ENCODE measurements around the gene SLC16A12. TPM values are rescaled to one million over a fixed set of nuclear protein-coding genes. Genes with fewer than 3 reads are reported as not detected.

The SLC16A12 gene
- total RNA-seq, 3 donors from 2014 or later (not counting 1 experiment from before 2014, with no cell fraction given) = not detected

DNA sequence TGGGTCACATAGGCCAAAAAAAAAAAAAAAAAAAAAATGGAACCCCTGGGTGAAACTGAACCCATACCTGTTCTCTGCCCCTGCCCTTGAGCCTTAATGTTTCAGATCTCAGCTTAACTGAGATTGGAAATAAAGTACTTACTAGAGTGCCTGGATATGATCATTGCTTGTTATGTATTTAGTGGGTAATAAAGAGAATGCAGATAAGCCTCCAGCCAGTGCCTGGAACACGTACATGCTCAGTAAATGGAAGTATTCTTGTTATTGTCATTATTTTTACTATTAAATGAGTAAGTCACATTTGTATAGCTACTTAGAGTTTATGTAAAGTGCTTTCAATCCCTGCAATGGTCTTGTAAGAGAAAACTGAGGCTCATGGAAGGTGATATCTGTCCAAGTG is 14.7 kb downstream of the SLC16A12 start:
- Mint-ChIP-seq H3K4me3 (no peak overlapping the region), H3K27me3 (ENCODE audit: low read depth in 2 of 2) (no peaks in the 10 kb centered on the region), H3K27ac (no peak overlapping the region), H3K36me3 (no peaks in the 10 kb centered on the region), H3K4me1 (no peaks in the 10 kb centered on the region), H3K9me3 (no peaks in the 10 kb centered on the region)
- no peak overlapping the region for H3K4me3 ChIP-seq (ENCODE audit: low read length)
- no peaks in the 10 kb centered on the region for H3K36me3 ChIP-seq (ENCODE audit: control insufficient read depth, insufficient read depth, low read length)
- WGBS (ENCODE audit: insufficient coverage) = 60% methylated on average over 1 of the region's 1 CpG
- ATAC-seq (no peak), DNase-seq (no peak)
- no peaks in the 10 kb centered on the region for H3K4me1 ChIP-seq (ENCODE audit: control insufficient read depth, insufficient read depth, low read length)
- intact Hi-C loops (cut with micrococcal nuclease) = no loop called here
- H3K9me3 ChIP-seq (ENCODE audit: control insufficient read depth, insufficient read depth, low read length) = no peaks in the 10 kb centered on the region
- H3K27ac ChIP-seq (ENCODE audit: low read length) = no peak overlapping the region
- no peak for TF ChIP-seq CTCF (IDR thresholded peaks at IDR 0.05)
- H3K27me3 ChIP-seq (ENCODE audit: control insufficient read depth, insufficient read depth, low read length) = no peaks in the 10 kb centered on the region

DNA sequence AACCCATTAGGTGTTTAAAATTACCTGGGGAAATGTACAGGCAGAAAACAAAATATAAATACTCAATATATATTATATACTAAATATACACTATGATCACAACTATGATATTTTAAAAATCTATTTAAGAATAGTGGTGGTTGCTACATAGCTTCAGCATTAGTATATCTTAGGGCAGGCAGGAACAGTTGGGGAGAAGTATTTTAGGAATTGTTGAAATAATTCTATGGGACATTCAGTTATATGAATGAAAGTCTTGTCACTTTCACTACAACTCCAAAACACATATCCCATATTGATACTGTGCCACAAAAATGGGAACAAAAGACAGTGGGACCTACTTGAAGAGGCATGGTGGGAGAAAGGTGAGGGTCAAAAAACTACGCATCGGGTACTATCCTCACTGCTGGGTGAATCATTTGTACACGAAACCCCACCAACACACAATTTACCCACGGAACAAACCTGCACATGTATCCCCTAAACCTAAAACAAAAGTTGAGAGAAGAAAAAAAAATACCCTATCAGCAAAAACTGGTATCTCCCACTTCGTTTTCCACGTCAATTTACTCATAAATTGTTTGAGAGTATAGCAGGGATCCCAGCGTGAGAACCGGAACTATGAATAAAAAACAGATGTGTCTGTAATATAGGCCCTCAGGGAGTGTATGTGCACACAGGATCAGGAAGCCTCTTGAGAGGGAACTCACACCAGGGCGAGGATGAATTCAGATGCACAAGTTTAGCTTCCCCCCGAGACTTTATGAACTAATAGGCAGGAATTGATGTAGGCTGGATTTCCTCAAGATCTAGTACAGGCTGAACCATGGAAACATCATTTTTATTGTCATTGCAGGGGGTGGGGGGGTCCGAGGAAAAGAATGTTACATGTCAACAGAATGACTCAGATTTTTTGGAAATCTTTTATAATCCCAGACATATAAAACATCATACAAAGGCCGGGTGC is 16.2 kb downstream of the SLC16A12 start:
- H3K36me3 ChIP-seq (ENCODE audit: control insufficient read depth, insufficient read depth, low read length) = no peaks in the 10 kb centered on the region
- H3K27me3 ChIP-seq (ENCODE audit: control insufficient read depth, insufficient read depth, low read length) = no peaks in the 10 kb centered on the region
- H3K4me3 ChIP-seq (ENCODE audit: low read length) = no peak overlapping the region
- no peaks in the 10 kb centered on the region for H3K9me3 ChIP-seq (ENCODE audit: control insufficient read depth, insufficient read depth, low read length)
- H3K27ac Mint-ChIP-seq = no peak overlapping the region
- H3K36me3 Mint-ChIP-seq = no peaks in the 10 kb centered on the region
- no peak for TF ChIP-seq CTCF (IDR thresholded peaks at IDR 0.05)
- H3K27ac ChIP-seq (ENCODE audit: low read length) = no peak overlapping the region
- no peaks in the 10 kb centered on the region for H3K4me1 Mint-ChIP-seq
- no peak for ATAC-seq
- no peaks in the 10 kb centered on the region for H3K4me1 ChIP-seq (ENCODE audit: control insufficient read depth, insufficient read depth, low read length)
- intact Hi-C loops (cut with micrococcal nuclease) = no loop called here
- no peak overlapping the region for H3K4me3 Mint-ChIP-seq
- H3K27me3 Mint-ChIP-seq (ENCODE audit: low read depth in 2 of 2) = no peaks in the 10 kb centered on the region
- no peak for DNase-seq
- 83% methylated on average over 8 of the region's 12 CpGs for WGBS (ENCODE audit: insufficient coverage)
- H3K9me3 Mint-ChIP-seq = no peaks in the 10 kb centered on the region

- WGBS (ENCODE audit: insufficient coverage) = 85% methylated on average over 3 of the region's 3 CpGs
Measured at GRCh38 chr10:89518108-89518507, 17.3 kb downstream of the SLC16A12 start.

More at GRCh38 chr10:89518108-89518507, 17.3 kb downstream of the SLC16A12 start:
- H3K27me3 ChIP-seq (ENCODE audit: control insufficient read depth, insufficient read depth, low read length) = no peaks in the 10 kb centered on the region
- no peaks in the 10 kb centered on the region for H3K9me3 ChIP-seq (ENCODE audit: control insufficient read depth, insufficient read depth, low read length)
- H3K4me1 ChIP-seq (ENCODE audit: control insufficient read depth, insufficient read depth, low read length) = no peaks in the 10 kb centered on the region
- Mint-ChIP-seq H3K4me3 (no peak overlapping the region), H3K36me3 (no peaks in the 10 kb centered on the region), H3K9me3 (no peaks in the 10 kb centered on the region), H3K4me1 (no peaks in the 10 kb centered on the region), H3K27me3 (ENCODE audit: low read depth in 2 of 2) (peaks cover 0 to 3% of the 10 kb centered on the region in 2 donors), H3K27ac (no peak overlapping the region)
- no peak overlapping the region for H3K4me3 ChIP-seq (ENCODE audit: low read length)
- DNase-seq (no peak), ATAC-seq (no peak)
- intact Hi-C loops (cut with micrococcal nuclease) = no loop called here
- H3K27ac ChIP-seq (ENCODE audit: low read length) = no peak overlapping the region
- TF ChIP-seq CTCF (IDR thresholded peaks at IDR 0.05) = no peak
- H3K36me3 ChIP-seq (ENCODE audit: control insufficient read depth, insufficient read depth, low read length) = no peaks in the 10 kb centered on the region
